H1 (cell line): Measurements from ENCODE around the gene TFAP2A. TPM values are rescaled to one million over a fixed set of nuclear protein-coding genes. Genes with fewer than 3 reads are reported as not detected.

Source experiments
- CTCF ChIA-PET: fragments of 300-600 bp; sonication (Branson Sonifier 250); formaldehyde crosslinking; loops from one replicate; lab custom pipeline; 2021; ENCODE audit not compliant: partially characterized antibody; lab: Charles Lee
- POLR2A ChIA-PET: fragments of 300-600 bp; sonication (Branson Sonifier 250); formaldehyde crosslinking; loops from one replicate; lab custom pipeline; 2021; ENCODE audit warnings: inconsistent platforms; ENCODE audit not compliant: partially characterized antibody; lab: Charles Lee
- DNase-seq, 2 experiments: peaks; one replicate each; pipeline versions ENCODE4 v3.0.0 to v3.0.0-alpha.2; 2010 to 2022; ENCODE audit warnings: low spot score in 2 of 2, low read depth in 1 of 2, mixed read lengths in 1 of 2
- FAIRE-seq: peaks from 2 replicates; lab custom pipeline; 2011; peaks lifted over from hg19 to GRCh38; lab: Jason Lieb, UNC
- H2AFZ ChIP-seq: 2 replicates; pipeline ENCODE4 v1.8.1; 2012; ENCODE audit warnings: low read length, inconsistent platforms
- H2AK5ac ChIP-seq: 2 replicates; pipeline ENCODE4 v1.6.1; 2013; ENCODE audit warnings: low read depth, low read length
- H2BK120ac ChIP-seq: replicated peaks from 2 replicates; pipeline ENCODE3; 2013; ENCODE audit warnings: low read depth, low read length, inconsistent platforms
- H2BK12ac ChIP-seq: 2 replicates; pipeline ENCODE4 v1.6.1; 2013; ENCODE audit warnings: low read depth, low read length
- H2BK15ac ChIP-seq: 2 replicates; pipeline ENCODE4 v1.6.1; 2013; ENCODE audit warnings: low read length
- H2BK20ac ChIP-seq: 2 replicates; pipeline ENCODE4 v1.6.1; 2013; ENCODE audit warnings: low read length
- H2BK5ac ChIP-seq: 2 replicates; pipeline ENCODE4 v1.6.1; 2013; ENCODE audit warnings: low read depth, low read length
- H3K14ac ChIP-seq: 2 replicates; pipeline ENCODE4 v1.6.1; 2013; ENCODE audit warnings: inconsistent platforms; ENCODE audit not compliant: insufficient read length
- H3K18ac ChIP-seq: 2 replicates; pipeline ENCODE4 v1.6.1; 2013; ENCODE audit warnings: low read length; ENCODE audit errors: extremely low read depth
- H3K23ac ChIP-seq: 2 replicates; pipeline ENCODE4 v1.6.1; 2013; ENCODE audit warnings: inconsistent platforms; ENCODE audit not compliant: insufficient read length
- H3K23me2 ChIP-seq: 2 replicates; pipeline ENCODE4 v1.6.1; 2013; ENCODE audit warnings: low read depth, low read length
- H3K27ac ChIP-seq: 2 replicates; pipeline ENCODE4 v1.6.1; 2011; ENCODE audit warnings: low read depth, low read length, inconsistent platforms
- H3K27me3 ChIP-seq, 4 experiments: replicated peaks in 1 of 4; 1 replicate in 1 of 4; 2 replicates in 3 of 4; pipeline versions ENCODE4 v1.6.1 to v1.8.1; 2011 to 2013; ENCODE audit warnings: low read length in 3 of 4, mild to moderate bottlenecking in 3 of 4, inconsistent platforms in 2 of 4, mixed read lengths in 2 of 4, moderate library complexity in 1 of 4; ENCODE audit not compliant: control insufficient read depth in 3 of 4, insufficient read depth in 3 of 4; ENCODE audit errors: extremely low read depth in 1 of 4
- H3K36me3 ChIP-seq, 4 experiments: 2 replicates each; pipeline versions ENCODE4 v1.6.1 to v1.8.1; 2011 to 2013; ENCODE audit warnings: mild to moderate bottlenecking in 4 of 4, low read length in 3 of 4, moderate library complexity in 2 of 4, control low read depth in 1 of 4, inconsistent platforms in 1 of 4; ENCODE audit not compliant: insufficient read depth in 4 of 4, control insufficient read depth in 2 of 4
- H3K4ac ChIP-seq: replicated peaks from 2 replicates; pipeline ENCODE3; 2013; ENCODE audit warnings: low read length, low read depth, mixed read lengths, inconsistent platforms; ENCODE audit not compliant: insufficient read length
- H3K4me1 ChIP-seq, 4 experiments: replicated peaks in 1 of 4; 1 replicate in 1 of 4; 2 replicates in 3 of 4; pipeline versions ENCODE4 v1.6.1 to v1.8.1; 2011 to 2013; ENCODE audit warnings: low read length in 3 of 4, inconsistent platforms in 2 of 4, mixed read lengths in 1 of 4; ENCODE audit not compliant: insufficient read depth in 4 of 4, control insufficient read depth in 3 of 4
- H3K4me2 ChIP-seq, 2 experiments: 2 replicates each; pipeline versions ENCODE4 v1.6.1 to v1.8.1; 2011 to 2013; ENCODE audit warnings: low read depth in 2 of 2, low read length in 2 of 2, control low read depth in 1 of 2, inconsistent platforms in 1 of 2, mild to moderate bottlenecking in 1 of 2; ENCODE audit not compliant: insufficient read depth in 1 of 2
- H3K4me3 ChIP-seq, 4 experiments: fragments of 200-600, 300-600 bp in 1 of 4; sonication (generic), shearing (Covaris generic), sonication (Bioruptor Twin) in 1 of 4; 2 replicates each; pipeline versions ENCODE4 v1.5.1 to v1.8.1; 2011 to 2016; ENCODE audit warnings: low read length in 4 of 4, low read depth in 3 of 4, control low read depth in 2 of 4, inconsistent platforms in 2 of 4, mild to moderate bottlenecking in 2 of 4, mixed read lengths in 1 of 4, moderate library complexity in 1 of 4; ENCODE audit not compliant: insufficient read depth in 2 of 4; ENCODE audit errors: extremely low read depth in 1 of 4
- H3K56ac ChIP-seq: replicated peaks from 2 replicates; pipeline ENCODE3; 2013; ENCODE audit warnings: low read depth, mild to moderate bottlenecking, mixed read lengths, low read length, inconsistent platforms; ENCODE audit not compliant: insufficient read length
- H3K79me1 ChIP-seq: 2 replicates; pipeline ENCODE4 v1.6.1; 2013; ENCODE audit warnings: low read depth, low read length, control low read depth
- H3K79me2 ChIP-seq, 2 experiments: 2 replicates each; pipeline versions ENCODE4 v1.6.1 to v1.8.1; 2012 to 2013; ENCODE audit warnings: low read length in 2 of 2, mild to moderate bottlenecking in 2 of 2, inconsistent platforms in 1 of 2; ENCODE audit not compliant: insufficient read depth in 2 of 2, control insufficient read depth in 1 of 2
- H3K9ac ChIP-seq, 4 experiments: replicated peaks in 1 of 4; 1 replicate in 1 of 4; 2 replicates in 3 of 4; pipeline versions ENCODE4 v1.6.1 to v1.8.1; 2011 to 2013; ENCODE audit warnings: low read depth in 3 of 4, low read length in 3 of 4, control low read depth in 2 of 4, mild to moderate bottlenecking in 2 of 4, moderate library complexity in 2 of 4, inconsistent platforms in 1 of 4; ENCODE audit errors: extremely low read depth in 1 of 4
- H3K9me3 ChIP-seq, 2 experiments: 2 replicates each; pipeline versions ENCODE4 v1.6.1 to v1.8.1; 2012 to 2013; ENCODE audit warnings: mild to moderate bottlenecking in 2 of 2, moderate library complexity in 2 of 2, control low read depth in 1 of 2, inconsistent platforms in 1 of 2, low read depth in 1 of 2, low read length in 1 of 2, mixed read lengths in 1 of 2; ENCODE audit not compliant: insufficient read depth in 2 of 2
- H4K20me1 ChIP-seq, 2 experiments: replicated peaks in 1 of 2; 2 replicates each; pipeline versions ENCODE3 to v1.8.1; 2011 to 2013; ENCODE audit warnings: inconsistent platforms in 2 of 2, low read length in 2 of 2, mild to moderate bottlenecking in 1 of 2; ENCODE audit not compliant: insufficient read depth in 2 of 2, control insufficient read depth in 1 of 2
- H4K5ac ChIP-seq: 2 replicates; pipeline ENCODE4 v1.6.1; 2013; ENCODE audit warnings: low read length, low read depth, mixed read lengths, inconsistent platforms; ENCODE audit not compliant: insufficient read length
- H4K8ac ChIP-seq: 2 replicates; pipeline ENCODE4 v1.8.0; 2013; ENCODE audit warnings: mild to moderate bottlenecking, moderate library complexity, low read length, inconsistent platforms; ENCODE audit not compliant: insufficient read depth; ENCODE audit errors: extremely low read depth
- H4K91ac ChIP-seq: replicated peaks from 2 replicates; pipeline ENCODE3; 2013; ENCODE audit warnings: low read length, mixed read lengths, inconsistent platforms; ENCODE audit not compliant: insufficient read length
- ASH2L ChIP-seq: fragments of 200-600, 300-600 bp; sonication (generic); IDR thresholded peaks from one replicate; pipeline ENCODE4 v1.7.1; 2017; ENCODE audit warnings: low read length
- RNF2 ChIP-seq: fragments of 200-900, 300-1000 bp; sonication (generic); IDR thresholded peaks from 2 replicates; pipeline ENCODE4 v1.7.1; 2016; ENCODE audit warnings: borderline replicate concordance, low read depth, mild to moderate bottlenecking, antibody characterized with exemption, low read length; ENCODE audit not compliant: poor library complexity, severe bottlenecking; ENCODE audit errors: missing control alignments
- SAP30 ChIP-seq: fragments of 300-600 bp; sonication (generic); IDR thresholded peaks from 2 replicates; pipeline ENCODE4 v1.7.1; 2012; ENCODE audit warnings: low read length, moderate library complexity, mild to moderate bottlenecking, inconsistent platforms; ENCODE audit not compliant: insufficient read depth, insufficient replicate concordance
- WGBS, 2 experiments: shearing (Covaris generic) in 1 of 2; methylation state at CpG; one replicate each; pipeline versions ENCODE4 v1.1.6 to v1.1.7; 2013 to 2015; ENCODE audit warnings: low lambda C conversion rate in 2 of 2, mixed read lengths in 2 of 2, inconsistent platforms in 1 of 2, low coverage in 1 of 2, missing lambda C conversion rate in 1 of 2; ENCODE audit not compliant: insufficient replicate concordance in 2 of 2, insufficient coverage in 1 of 2, insufficient read length in 1 of 2; ENCODE audit errors: extremely low coverage in 1 of 2, missing lambda C conversion rate in 1 of 2; 5-methylcytosine and 5-hydroxymethylcytosine counted together
- polyA plus RNA-seq, 7 experiments: library from polyadenylated mRNA; depleted of rRNA in 3 of 7; stranded (reverse) in 5 of 7; unstranded in 2 of 7; fragments of >200 nt in 5 of 7; fragments of 200-250 nt in 2 of 7; gene quantifications; 1 replicate in 5 of 7; 2 replicates in 1 of 7; 4 replicates in 1 of 7; pipeline versions ENCODE4 v1.2.1 to v1.2.3, GENCODE V29; 2011 to 2013; ENCODE audit warnings: missing spikeins in 2 of 7, mixed read lengths in 2 of 7
- total RNA-seq: library from RNA; stranded (reverse); fragmentation: NEBNext Ultra II Directional; extraction: Animal tissue kit (Norgen Biotek cat#: 25700); gene quantifications from 2 replicates; pipeline ENCODE4 v1.2.1, GENCODE V29; 2021

TFAP2A gene
- total and polyA plus RNA-seq, 2 of the 8 experiments (the other 6 are each of a cell fraction or from before 2014, with no cell fraction given), result 0.23 TPM; not detected in 1

DNA sequence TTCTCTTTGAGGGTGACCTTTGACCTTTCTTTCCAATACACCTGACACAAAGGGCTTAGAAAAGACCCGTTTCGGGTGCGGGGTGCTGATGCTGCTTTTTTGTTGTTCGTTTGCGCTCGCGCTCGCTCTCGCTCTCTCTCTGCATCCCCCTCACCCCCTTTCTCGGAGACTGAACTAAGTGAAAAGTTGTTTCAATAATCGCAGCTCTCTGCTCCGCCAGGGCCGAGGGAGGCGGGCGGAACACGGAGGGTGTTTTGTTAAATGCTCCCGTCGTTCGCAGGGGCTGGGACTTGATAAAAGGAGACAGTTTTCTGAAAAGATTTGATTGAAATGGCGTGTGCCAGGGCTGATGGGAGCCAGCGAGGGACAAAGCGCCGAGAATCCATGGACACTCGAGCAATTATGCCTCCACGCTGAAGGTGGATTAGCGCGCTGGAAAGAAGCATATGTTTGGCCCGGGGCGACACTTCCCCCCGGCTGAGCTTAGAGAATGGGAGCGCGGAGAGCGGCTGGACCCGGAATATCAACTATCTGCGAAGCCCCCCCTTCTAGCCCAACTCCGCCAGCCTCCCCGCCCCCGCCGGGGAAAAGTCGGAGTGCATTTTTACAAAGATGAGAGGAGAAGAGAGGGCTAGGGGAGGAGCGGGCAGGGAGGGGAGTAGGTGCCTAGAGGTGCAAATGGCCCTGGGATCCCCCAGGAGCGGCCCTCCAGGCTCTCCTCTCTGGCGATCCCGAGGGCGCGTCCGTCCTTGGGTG is 25.0 kb downstream of the TFAP2A start:
- H3K79me1 ChIP-seq, result no peaks in the 10 kb centered on the region
- no peak overlapping the region for H3K27ac ChIP-seq
- H2BK15ac ChIP-seq, result no peak overlapping the region
- no peak overlapping the region for H2BK12ac ChIP-seq
- no peaks in the 10 kb centered on the region for H3K79me2 ChIP-seq
- H3K18ac ChIP-seq, result peak overlapping the region; percentile 79; the same call in 1 of the 2 replicates
- peaks cover 0 to 8% (median 0%) of the 10 kb centered on the region in 4 experiments; a peak in 1 of 8 replicates for H3K36me3 ChIP-seq
- no peak overlapping the region for H2AFZ ChIP-seq
- no peak for FAIRE-seq
- peaks cover 10 to 35% (median 29%) of the 10 kb centered on the region in 4 experiments for H3K4me1 ChIP-seq
- no peaks in the 10 kb centered on the region for H3K9me3 ChIP-seq
- H2BK120ac ChIP-seq, result no peak overlapping the region
- 2% methylated on average over 42 of the region's 47 CpGs; no CpG with 5 or more reads in 1 of the 2 experiments for WGBS, 2 experiments
- TF ChIP-seq SAP30, result no peak
- peak; percentile 86 for TF ChIP-seq RNF2
- TF ChIP-seq ASH2L, result peak; percentile 36
- peak overlapping the region; percentile 66 to 77 for H3K4me2 ChIP-seq
- H2BK5ac ChIP-seq, result no peak overlapping the region
- ChIA-PET CTCF (interaction anchor here (2.0 to 17.2 kb wide), 2 partner anchors 10 to 29 kb away, joined by 4 to 365 read pairs; partner anchors contain the start of gene TFAP2A), POLR2A (interaction anchor here (0.9 to 2.0 kb wide), 5 partner anchors 15 to 36 kb away, joined by 3 to 8 read pairs (median 4); no protein-coding TSS in a partner anchor)
- no peak overlapping the region for H4K5ac ChIP-seq
- no peak overlapping the region for H4K8ac ChIP-seq
- H3K4me3 ChIP-seq, result peak overlapping the region; percentile 12 to 54 (median 31); a peak in 6 of 8 replicates
- no peak overlapping the region for H3K4ac ChIP-seq
- no peak overlapping the region for H2BK20ac ChIP-seq
- DNase-seq, result no peak
- no peak overlapping the region for H2AK5ac ChIP-seq
- H3K23me2 ChIP-seq, result no peaks in the 10 kb centered on the region; the same call in 1 of the 2 replicates
- no peak overlapping the region for H4K91ac ChIP-seq
- no peak overlapping the region for H3K56ac ChIP-seq
- H3K23ac ChIP-seq, result no peak overlapping the region
- peaks cover 6 to 22% of the 10 kb centered on the region in 2 experiments for H4K20me1 ChIP-seq
- H3K9ac ChIP-seq, result no peak overlapping the region
- peaks cover 81 to 100% (median 96%) of the 10 kb centered on the region in 4 experiments for H3K27me3 ChIP-seq
- no peak overlapping the region for H3K14ac ChIP-seq
